ENCODE results near the gene OLFML1.

Gene OLFML1

GRCh38 chr11:7559398-7560283 is 74.3 kb downstream of the OLFML1 start:
- DNase-seq (ENCODE audit: low spot score): no peak
